Heart right ventricle (tissue), 16 donors: Measurements from ENCODE around the gene CBX6. TPM values are rescaled to one million over a fixed set of nuclear protein-coding genes. Genes with fewer than 3 reads are reported as not detected.
A peak's percentile ranks its signal among the peaks of the same experiment; 100 is the strongest.

Experiments used
- ATAC-seq, 8 donors: fragments of 200-7000 bp; cut with Tn5 transposase; one replicate each; pipeline ENCODE4 v1.9.1; 2020; ENCODE audit warnings: mild to moderate bottlenecking in 8 of 8, moderate library complexity in 8 of 8, moderate number of reproducible peaks in 1 of 8
- DNase-seq, 2 donors: peaks; one replicate each; pipeline ENCODE4 v3.0.0-alpha.2; 2020
- H3K27ac ChIP-seq, 10 donors: fragments of 200-600 bp; sonication (generic) in 2 of 10; one replicate each; pipeline versions ENCODE4 v1.5.0 to v1.8.0; 2020 to 2022; ENCODE audit warnings: mild to moderate bottlenecking in 3 of 10
- H3K27me3 ChIP-seq, 7 donors: fragments of 200-600 bp; one replicate each; pipeline ENCODE4 v1.8.0; 2021 to 2022; ENCODE audit warnings: mild to moderate bottlenecking in 2 of 7
- H3K36me3 ChIP-seq, 9 donors: fragments of 200-600 bp; sonication (generic) in 1 of 9; one replicate each; pipeline versions ENCODE4 v1.5.0 to v1.8.0; 2020 to 2022; ENCODE audit warnings: mild to moderate bottlenecking in 2 of 9
- H3K4me1 ChIP-seq, 9 donors: fragments of 200-600 bp; sonication (generic) in 1 of 9; one replicate each; pipeline versions ENCODE4 v1.5.0 to v1.8.0; 2020 to 2022; ENCODE audit warnings: mild to moderate bottlenecking in 4 of 9
- H3K4me3 ChIP-seq, 10 donors: fragments of 200-600 bp; sonication (generic) in 2 of 10; one replicate each; pipeline versions ENCODE4 v1.5.0 to v1.8.0; 2020 to 2022; ENCODE audit warnings: mild to moderate bottlenecking in 7 of 10, moderate library complexity in 2 of 10
- H3K9me3 ChIP-seq, 11 donors: fragments of 200-600 bp in 10 of 11; sonication (generic) in 2 of 11; one replicate each; pipeline versions ENCODE4 v1.5.0 to v1.8.0; 2013 to 2022; ENCODE audit warnings: mild to moderate bottlenecking in 2 of 11, control low read depth in 1 of 11, moderate library complexity in 1 of 11
- CTCF ChIP-seq, 9 donors: fragments of 200-600 bp; sonication (generic) in 2 of 9; IDR thresholded peaks; one replicate each; pipeline versions ENCODE4 v1.5.0 to v1.8.0; 2021 to 2022; ENCODE audit warnings: antibody characterized with exemption in 9 of 9, mild to moderate bottlenecking in 5 of 9, moderate library complexity in 1 of 9
- WGBS, 2 donors: extraction: QIAGEN DNeasy Blood & Tissue Kit; methylation state at CpG; one replicate each; pipeline ENCODE4 v1.1.7; 2013; ENCODE audit warnings: inconsistent platforms in 1 of 2; 5-methylcytosine and 5-hydroxymethylcytosine counted together
- intact Hi-C, 10 donors: fragments of 100-400 bp; cut with DNase I; formaldehyde crosslinking; loops; one replicate each; pipeline versions ENCODE4 v1.11.1 to v1.14.2; 2022
- polyA plus RNA-seq, 2 donors: library from polyadenylated mRNA; stranded (reverse); fragments of 200-250 nt; gene quantifications; one replicate each; pipeline ENCODE4 v1.2.3, GENCODE V29; 2013
- total RNA-seq, 10 donors: library from RNA; stranded (reverse); fragmentation: NEBNext Ultra II Directional in 3 of 10; extraction: Animal tissue kit (Norgen Biotek cat#: 25700) in 3 of 10; gene quantifications; one replicate each; pipeline versions ENCODE4 v1.2.1 to v1.2.4, GENCODE V29; 2021 to 2023
- donor health status: Arrhythmogenic right ventricular cardiomyopathy.
- donor health status: ischemic (EF 13 %, LVEDD 7.1; RV severe dilation, severe dysfunction).
- donor health status: healthy with polysubstance abuse.
- donor health status: DM: no; HTN: yes; CAD: no.
- donor health status: DM: no; HTN: no; CAD: no.
- donor health status: ischemic (EF 25% LVEDD 6.9; RV normal size, moderate dysfunction).
- donor health status: ischemic (EF 25% LVEDD 5.7; RV mildly dilated, moderate dysfunction).
- donor health status: healthy.
- donor health status: DM: yes; HTN: yes; CAD: no.
- donor health status: Ischemic cardiomyopathy.
- donor health status: ischemic (EF 35%, LVEDD 5.7; RV mildly dilated, moderate dysfunction).
- donor health status: nonischemic (EF 11% LVEDD 7.7; RV severe dilation, severe dysfunction).
- donor health status: DM: yes; HTN: yes; CAD: no.
- donor health status: PGD.
- donor health status: ischemic (EF 29% LVEDD 5.4; RV normal size, mild dysfunction).
- donor health status: nonischemic (EF 23%, LVEDD 6.1; RV moderate dilation, normal function).

The CBX6 gene
- total and polyA plus RNA-seq, 12 donors, result 17.4 to 49.1 (median 35.1) TPM

GRCh38 chr22:38864361-38865191 lies 7.4 kb downstream of the CBX6 start:
- peak; percentile 78 to 80 for DNase-seq
- intact Hi-C loops, result loop anchor here in 6 of 10 donors (5.0 to 10.0 kb wide), 8 partner anchors 90 to 450 kb away; partner anchors contain the start of gene RPL3 (in 1 of the 6)
- Histone ChIP-seq H3K27ac (peak overlapping the region; percentile 64 to 90 (median 82)), H3K36me3 (peaks cover 0 to 48% (median 16%) of the 10 kb centered on the region in 9 donors), H3K4me1 (peaks cover 29 to 86% (median 57%) of the 10 kb centered on the region in 9 donors), H3K4me3 (peak overlapping the region in 3 of 10 donors; percentile 7 to 23 (median 16)), H3K27me3 (no peaks in the 10 kb centered on the region), H3K9me3 (no peaks in the 10 kb centered on the region)
- 24 to 29% methylated on average over 24 of the region's 24 CpGs for WGBS, 2 donors
- ATAC-seq, result peak; percentile 13 to 79 (median 64)
- TF ChIP-seq CTCF (IDR thresholded peaks at IDR 0.05), result no peak

- Histone ChIP-seq H3K9me3 (no peaks in the 10 kb centered on the region), H3K4me1 (peaks cover 20 to 76% (median 48%) of the 10 kb centered on the region in 9 donors), H3K36me3 (peaks cover 0 to 39% (median 16%) of the 10 kb centered on the region in 9 donors), H3K27me3 (no peaks in the 10 kb centered on the region), H3K27ac (peak overlapping the region in 3 of 10 donors; percentile 82 to 90 (median 86)), H3K4me3 (no peak overlapping the region)
- no peak for ATAC-seq
- WGBS, 2 donors, result 79 to 81% methylated on average over 12 of the region's 12 CpGs
- DNase-seq, result no peak
- TF ChIP-seq CTCF (IDR thresholded peaks at IDR 0.05), result no peak
- intact Hi-C loops, result loop anchor here in 3 of 10 donors (10.0 kb wide), 4 partner anchors 89 to 451 kb away; partner anchors contain the start of gene RPL3 (in 1 of the 3)
Observed at GRCh38 chr22:38863531-38864131, 8.4 kb downstream of the CBX6 start.

- Histone ChIP-seq H3K9me3 (no peaks in the 10 kb centered on the region), H3K27ac (no peak overlapping the region), H3K4me3 (no peak overlapping the region), H3K4me1 (peaks cover 19 to 66% (median 45%) of the 10 kb centered on the region in 9 donors), H3K27me3 (no peaks in the 10 kb centered on the region), H3K36me3 (peaks cover 0 to 30% (median 16%) of the 10 kb centered on the region in 9 donors)
- DNase-seq, result peak in 1 of 2 donors; percentile 70
- 57 to 59% methylated on average over 14 of the region's 14 CpGs for WGBS, 2 donors
- TF ChIP-seq CTCF (IDR thresholded peaks at IDR 0.05), result no peak
- intact Hi-C loops, result loop anchor here in 3 of 10 donors (10.0 kb wide), 4 partner anchors 88 to 452 kb away; partner anchors contain the start of gene RPL3 (in 1 of the 3)
- peak; percentile 18 to 56 (median 36) for ATAC-seq
Observed at GRCh38 chr22:38862375-38863329, 9.4 kb downstream of the CBX6 start.
